A549 (cell line): ENCODE results near the gene FREM1.

Experiments
- HOXA7 ChIP-seq: fragments of 250-450 bp; sonication (Bioruptor Pico); IDR thresholded peaks from 2 replicates; pipeline ENCODE4 v1.5.0; 2020; ENCODE audit warnings: mild to moderate bottlenecking, moderate library complexity
- ZFP36 ChIP-seq: fragments of 450-650 bp; IDR thresholded peaks from 2 replicates; pipeline ENCODE4 v1.6.1; 2014; ENCODE audit warnings: borderline replicate concordance; ENCODE audit not compliant: partially characterized antibody
- TF ChIP-seq, protein P1 (sequence below): IDR thresholded peaks from 2 replicates; pipeline ENCODE4 v1.6.1; 2012
- TF ChIP-seq, protein P2 (sequence below): fragments of 250-450 bp; sonication (Bioruptor Pico); IDR thresholded peaks from 2 replicates; pipeline ENCODE4 v1.5.0; 2020; ENCODE audit warnings: low read depth, mild to moderate bottlenecking, moderate library complexity

- TF ChIP-seq, protein P1, sequence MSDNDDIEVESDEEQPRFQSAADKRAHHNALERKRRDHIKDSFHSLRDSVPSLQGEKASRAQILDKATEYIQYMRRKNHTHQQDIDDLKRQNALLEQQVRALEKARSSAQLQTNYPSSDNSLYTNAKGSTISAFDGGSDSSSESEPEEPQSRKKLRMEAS = no peak
- TF ChIP-seq ZFP36 = no peak
- TF ChIP-seq, protein P2, sequence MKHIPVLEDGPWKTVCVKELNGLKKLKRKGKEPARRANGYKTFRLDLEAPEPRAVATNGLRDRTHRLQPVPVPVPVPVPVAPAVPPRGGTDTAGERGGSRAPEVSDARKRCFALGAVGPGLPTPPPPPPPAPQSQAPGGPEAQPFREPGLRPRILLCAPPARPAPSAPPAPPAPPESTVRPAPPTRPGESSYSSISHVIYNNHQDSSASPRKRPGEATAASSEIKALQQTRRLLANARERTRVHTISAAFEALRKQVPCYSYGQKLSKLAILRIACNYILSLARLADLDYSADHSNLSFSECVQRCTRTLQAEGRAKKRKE (CRISPR knock-in tag) = no peak
- no peak for TF ChIP-seq HOXA7
Measured at GRCh38 chr9:14935106-14935751, 25.0 kb upstream of the FREM1 start.
